GM21529 (cell line): Measurements from ENCODE around the gene ALDH3B1.

Source experiments
- ATAC-seq: cut with Tn5 transposase; IDR thresholded peaks from one replicate; pipeline ENCODE4 v1.9.1; 2021; ENCODE audit not compliant: unreplicated experiment

Gene ALDH3B1

DNA sequence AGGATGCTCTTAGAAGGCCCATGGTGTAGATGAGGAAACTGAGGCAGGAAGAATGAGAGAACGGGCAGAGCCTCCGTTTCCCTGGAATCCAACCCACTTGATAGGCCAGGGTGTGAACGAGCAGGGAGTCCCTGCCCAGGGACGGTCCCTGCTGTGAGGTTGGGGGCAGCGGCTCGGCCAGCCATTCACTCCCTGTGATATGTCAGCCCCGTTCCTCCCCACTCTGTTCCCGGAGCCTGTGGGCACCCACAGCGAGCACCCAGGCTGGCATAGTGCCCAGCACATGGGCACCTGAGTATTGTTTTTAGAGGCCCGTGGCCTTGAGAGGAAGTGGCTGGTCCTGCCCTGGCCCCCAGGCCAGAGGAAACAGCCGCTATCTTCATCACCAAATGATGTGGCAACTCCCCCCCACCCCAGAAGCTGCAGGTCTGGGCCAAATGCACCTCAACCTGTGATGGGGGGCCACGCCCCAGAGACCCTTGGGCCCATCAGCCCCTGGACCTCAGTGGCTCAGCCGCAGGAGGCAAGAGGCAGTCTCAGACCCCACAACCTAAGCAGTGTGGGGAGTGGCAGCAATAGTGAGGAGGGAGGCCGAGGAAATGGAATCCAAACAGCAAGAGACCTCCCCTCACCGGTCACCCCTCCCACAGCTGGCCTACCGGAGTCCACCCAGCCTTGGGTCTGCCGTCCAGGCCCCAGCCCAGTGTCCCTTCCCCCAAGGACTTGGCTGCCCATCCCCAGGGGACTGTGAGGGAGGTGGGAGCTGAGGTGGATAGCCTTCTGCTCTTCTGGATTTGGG, 2.1 kb downstream of the ALDH3B1 start:
- no peak for ATAC-seq

GRCh38 chr11:68012843-68013610, 2.9 kb downstream of the ALDH3B1 start:
- no peak for ATAC-seq

GRCh38 chr11:68013611-68014156, 3.6 kb downstream of the ALDH3B1 start:
- no peak for ATAC-seq

GRCh38 chr11:68014157-68014946, 4.2 kb downstream of the ALDH3B1 start:
- ATAC-seq, result no peak

GRCh38 chr11:68014947-68015447, 4.9 kb downstream of the ALDH3B1 start:
- no peak for ATAC-seq

DNA sequence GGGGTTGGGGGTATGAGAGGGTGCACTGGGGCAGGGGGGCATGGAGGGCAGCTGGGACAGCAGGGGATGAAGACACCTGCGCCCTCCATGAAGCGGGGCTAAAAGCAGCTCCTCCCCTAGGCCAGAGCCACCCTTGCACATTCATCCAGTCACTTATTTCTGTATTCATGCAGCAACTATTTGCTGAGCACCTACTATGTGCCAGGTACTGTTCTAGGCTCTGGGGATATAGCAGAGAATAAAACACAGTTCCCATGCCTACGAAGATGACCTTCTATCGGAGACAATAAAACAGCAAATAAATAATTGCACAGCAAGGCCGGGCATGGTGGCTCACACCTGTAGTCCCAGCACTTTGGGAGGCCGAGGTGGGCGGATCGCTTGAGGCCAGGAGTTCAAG, 5.3 kb downstream of the ALDH3B1 start:
- ATAC-seq, result no peak

DNA sequence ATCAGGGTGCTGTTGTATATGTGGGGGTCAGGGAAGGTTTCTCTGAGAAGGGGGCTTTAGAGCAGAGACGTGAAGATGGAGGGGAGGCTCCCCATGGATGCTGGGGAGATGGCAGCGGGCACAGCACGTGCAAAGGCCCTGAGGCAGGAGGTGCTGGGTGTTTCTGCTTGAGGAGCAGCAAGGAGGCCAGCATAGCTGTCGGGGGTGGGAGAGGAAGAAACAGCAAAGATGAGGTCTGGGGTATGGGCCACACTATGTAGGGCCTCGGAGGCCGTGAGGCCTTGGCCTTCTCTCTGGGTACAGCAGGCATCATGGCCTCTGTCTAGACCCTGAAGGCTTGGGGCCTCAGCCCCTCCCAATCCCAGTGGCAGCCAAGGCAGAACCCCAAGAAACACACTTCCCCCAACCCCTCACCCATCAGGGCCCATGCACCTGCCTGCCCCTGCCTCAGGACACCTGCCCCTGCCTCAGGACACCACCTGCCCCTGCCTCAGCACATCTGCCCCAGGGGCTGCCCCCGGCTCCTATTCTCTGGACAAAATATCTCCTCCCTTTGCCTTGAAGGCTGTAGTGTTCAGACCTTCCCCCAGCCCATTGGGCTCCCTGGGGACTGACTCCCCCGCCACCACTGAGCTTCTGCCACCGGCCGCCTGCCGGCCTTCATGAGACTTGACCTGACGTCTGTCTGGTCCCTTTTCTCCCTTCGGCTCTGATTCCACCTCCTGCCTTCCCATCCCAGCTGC, 6.2 kb downstream of the ALDH3B1 start:
- ATAC-seq, result no peak

DNA sequence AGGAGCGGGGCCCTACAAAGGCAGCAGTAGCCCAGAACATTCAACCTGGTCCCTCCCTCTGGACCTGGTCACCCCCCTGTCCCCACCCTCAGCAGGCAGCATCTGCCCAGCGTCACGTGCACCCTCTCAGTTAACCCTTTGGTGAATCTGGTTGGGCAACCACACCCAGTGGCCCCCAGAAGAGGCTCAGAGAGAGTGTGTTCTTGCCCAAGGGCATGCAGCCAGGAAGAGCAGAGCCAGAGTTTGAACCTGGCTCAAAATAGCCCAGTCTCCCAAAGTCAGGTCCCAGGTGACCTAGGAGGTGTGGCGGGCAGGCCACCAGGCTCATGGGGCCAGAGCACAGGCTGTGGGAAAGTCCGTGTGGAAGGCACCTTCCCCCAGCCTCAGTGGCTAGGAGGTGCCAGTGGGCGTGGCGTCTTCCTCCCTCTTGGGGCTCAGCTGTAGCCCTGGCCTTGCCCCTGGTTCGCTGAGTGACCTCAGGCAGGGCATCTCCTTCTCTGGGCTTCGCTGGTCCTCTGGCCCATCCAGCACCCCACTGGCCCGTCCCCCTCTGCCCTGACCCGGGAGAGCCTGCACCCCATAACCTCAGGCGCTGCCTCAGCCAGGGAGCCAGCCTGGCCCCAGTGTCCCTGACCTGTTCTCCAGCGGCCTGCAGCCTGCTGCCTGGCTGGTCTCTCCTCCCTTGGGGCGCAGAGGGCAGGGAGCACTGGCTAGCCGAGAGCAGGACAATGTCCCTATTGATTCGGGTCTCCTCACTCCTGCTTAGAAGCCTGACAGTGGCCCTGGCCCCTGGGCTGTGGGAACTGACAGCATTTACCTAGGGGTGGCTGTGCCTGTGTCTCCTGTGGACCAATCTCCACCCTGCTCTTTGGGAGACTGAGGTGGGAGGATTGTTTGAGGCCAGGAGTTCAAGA, 7.0 kb downstream of the ALDH3B1 start:
- no peak for ATAC-seq

GRCh38 chr11:68017980-68018729, 8.0 kb downstream of the ALDH3B1 start:
- no peak for ATAC-seq

DNA sequence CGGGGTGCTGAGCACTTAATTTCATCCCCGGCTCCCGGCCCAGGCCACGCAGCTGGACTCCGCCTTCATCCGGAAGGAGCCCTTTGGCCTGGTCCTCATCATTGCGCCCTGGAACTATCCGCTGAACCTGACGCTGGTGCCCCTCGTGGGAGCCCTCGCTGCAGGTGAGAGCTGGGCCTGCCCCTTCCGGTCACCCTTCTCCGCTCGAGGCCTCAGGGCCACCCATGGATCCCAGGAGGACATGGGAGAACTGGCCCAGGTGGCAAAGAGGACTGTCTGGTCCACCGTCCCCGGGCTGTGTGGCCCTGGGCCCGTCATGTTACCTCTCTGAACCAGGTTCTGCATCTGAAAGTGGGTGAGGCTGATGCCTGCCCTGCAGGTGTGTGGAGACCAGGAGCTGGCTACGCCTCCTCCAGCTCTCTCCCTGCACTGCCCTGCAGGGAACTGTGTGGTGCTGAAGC, 8.6 kb downstream of the ALDH3B1 start:
- ATAC-seq, result no peak

DNA sequence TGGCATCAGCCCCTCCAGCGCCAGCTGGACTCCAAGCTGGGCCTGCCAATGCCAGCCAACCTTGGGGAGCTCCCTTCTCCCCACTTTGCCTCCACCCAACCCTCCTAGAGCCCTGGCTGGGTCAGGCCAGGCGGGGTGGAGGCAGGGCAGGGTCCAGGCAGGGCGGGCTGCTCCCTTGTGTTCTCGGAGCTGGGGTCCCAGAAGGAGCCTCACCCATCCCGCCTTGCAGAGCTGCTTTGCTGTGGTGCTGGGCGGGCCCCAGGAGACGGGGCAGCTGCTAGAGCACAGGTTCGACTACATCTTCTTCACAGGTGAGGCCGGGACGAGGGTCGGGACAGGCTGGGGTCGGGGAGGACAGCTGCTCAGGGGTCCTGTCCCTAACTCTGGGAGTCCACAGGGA, 9.4 kb downstream of the ALDH3B1 start:
- ATAC-seq, result no peak

DNA sequence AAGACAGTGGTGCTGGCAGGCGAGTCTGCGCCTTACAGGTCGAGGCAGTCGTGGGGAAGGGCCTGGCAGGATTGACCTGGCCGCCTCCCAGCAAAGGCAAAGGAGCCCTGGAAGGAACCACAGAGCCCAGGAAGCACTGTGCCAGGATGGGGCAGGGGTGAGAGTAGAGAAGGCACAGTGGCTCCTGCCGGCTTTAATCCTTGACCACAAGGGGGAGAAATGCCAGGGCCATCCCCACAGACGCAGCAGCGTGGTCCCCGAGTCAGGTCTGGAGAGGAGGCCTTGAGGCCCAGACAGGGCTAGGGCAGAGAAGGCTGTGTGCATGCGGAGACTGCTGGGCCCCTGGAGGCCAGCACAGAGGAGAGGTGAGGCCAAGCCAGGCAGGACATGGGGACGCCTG, 10.4 kb downstream of the ALDH3B1 start:
- no peak for ATAC-seq

GRCh38 chr11:68021167-68021787, 11.2 kb downstream of the ALDH3B1 start:
- no peak for ATAC-seq

DNA sequence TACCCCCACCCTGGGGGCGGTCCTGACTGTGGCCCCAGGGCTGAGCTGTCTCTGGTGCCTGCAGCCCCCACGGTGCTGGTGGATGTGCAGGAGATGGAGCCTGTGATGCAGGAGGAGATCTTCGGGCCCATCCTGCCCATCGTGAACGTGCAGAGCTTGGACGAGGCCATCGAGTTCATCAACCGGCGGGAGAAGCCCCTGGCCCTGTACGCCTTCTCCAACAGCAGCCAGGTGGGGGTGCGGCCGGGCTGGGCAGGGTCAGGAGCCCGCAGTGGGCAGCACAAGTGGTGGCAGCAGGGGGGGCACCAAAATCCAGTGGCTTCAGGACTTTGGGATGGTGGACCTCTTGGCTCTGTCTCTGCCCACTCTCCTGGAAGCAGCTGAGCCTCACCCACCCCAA, 12.4 kb downstream of the ALDH3B1 start:
- ATAC-seq, result no peak

DNA sequence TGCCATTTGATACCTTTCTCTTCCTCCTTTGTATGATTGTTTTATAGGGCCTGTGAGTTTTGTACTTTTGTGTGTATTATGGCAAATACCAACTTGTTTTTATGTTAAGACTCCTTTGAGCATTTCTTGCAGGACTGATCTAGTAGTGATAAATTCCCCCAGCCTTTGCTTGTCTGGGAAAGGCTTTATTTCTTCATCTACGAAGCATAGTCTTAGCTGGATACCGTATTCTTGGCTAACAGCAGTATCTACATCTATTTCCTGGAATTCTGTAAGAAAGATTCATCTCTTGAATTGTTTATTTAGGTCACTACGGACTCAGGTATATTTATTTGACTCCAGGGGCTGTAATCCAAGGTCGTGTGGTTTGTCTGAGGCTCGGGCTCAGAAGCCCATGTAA, 14.4 kb downstream of the ALDH3B1 start:
- ATAC-seq, result no peak

- no peak for ATAC-seq
Observed at GRCh38 chr11:68025047-68025446, 14.9 kb downstream of the ALDH3B1 start.

DNA sequence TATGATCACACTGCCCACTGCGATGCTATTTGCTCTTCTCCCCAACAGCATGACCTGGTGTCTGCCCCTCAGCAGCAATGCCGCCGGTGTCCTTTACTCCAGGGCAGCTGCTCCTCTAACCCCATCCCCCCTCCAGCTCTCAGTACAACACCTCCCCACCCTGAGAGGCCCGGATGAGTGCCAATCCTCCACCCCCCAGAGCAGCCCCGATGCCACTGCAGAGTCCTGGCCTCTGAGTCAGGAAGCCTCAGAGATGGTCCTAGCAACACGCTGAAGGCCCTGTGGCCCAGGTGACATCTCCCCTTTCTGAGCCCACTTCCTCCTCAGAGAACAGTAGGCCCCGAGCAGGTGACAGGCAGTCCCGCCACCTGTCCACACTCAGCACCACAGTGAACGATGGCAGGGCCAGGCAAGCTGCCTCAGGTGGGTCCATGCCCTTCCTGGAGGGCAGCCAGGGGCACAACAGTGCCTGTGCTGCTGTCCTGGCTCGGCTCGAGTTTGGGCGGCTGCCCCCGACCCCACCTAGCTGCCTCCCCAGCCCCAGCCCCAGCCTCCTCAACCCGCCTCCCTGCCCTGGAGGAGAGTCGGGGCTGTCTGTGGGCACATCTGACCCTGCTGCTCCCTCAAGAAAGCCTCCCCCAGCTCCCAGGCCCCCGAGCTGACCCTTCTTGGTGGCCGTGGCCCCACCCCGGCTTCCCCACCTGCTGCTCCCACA, 16.4 kb downstream of the ALDH3B1 start:
- no peak for ATAC-seq
